ENCODE data around the gene FKBP3.
"Not testable (repeated sequence)": the region's sequence is repeated elsewhere in the genome, so short reads cannot be mapped to it uniquely, and the experiment has no call there.

FKBP3 gene

GRCh38 chr14:45134051-45134958 lies at the start of gene FKBP3:
FKBP3 (minus strand) TSS chr14:45134481; CDS start chr14:45134456, 25 bp downstream.
- peak; percentile 98 for DNase-seq (ENCODE audit: low spot score)

- no peak for DNase-seq (ENCODE audit: low spot score)
Observed at GRCh38 chr14:45181806-45182205, 47.5 kb upstream of the FKBP3 start.

- DNase-seq (ENCODE audit: low spot score) = no peak
Observed at GRCh38 chr14:45181329-45181728, 47.0 kb upstream of the FKBP3 start.

GRCh38 chr14:45177076-45177475 lies 42.8 kb upstream of the FKBP3 start:
- DNase-seq (ENCODE audit: low spot score) = no peak

DNA sequence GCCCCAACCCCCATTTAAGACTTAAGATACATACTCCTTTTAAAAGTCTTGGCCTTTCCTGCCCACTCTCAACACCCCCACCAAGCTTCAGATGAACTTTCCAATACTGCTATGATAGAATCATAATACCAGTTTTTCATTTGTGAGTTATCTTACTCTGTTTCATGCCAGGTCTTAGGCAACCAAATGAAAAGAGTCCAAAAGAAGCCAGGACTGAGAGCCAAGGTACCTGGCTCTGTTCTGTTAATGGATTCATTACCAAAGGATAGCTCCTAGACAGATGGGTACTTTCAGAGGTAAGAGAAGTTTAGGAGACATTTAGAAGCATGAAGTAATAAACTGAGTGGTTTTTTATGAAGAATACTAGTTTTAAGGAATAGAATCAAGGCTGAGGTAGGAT lies 35.6 kb upstream of the FKBP3 start:
- DNase-seq (ENCODE audit: low spot score) = no peak

- no peak for DNase-seq (ENCODE audit: low spot score)
Observed at GRCh38 chr14:45156067-45156466, 21.8 kb upstream of the FKBP3 start.

GRCh38 chr14:45150386-45150890 lies 16.2 kb upstream of the FKBP3 start:
- no peak for DNase-seq (ENCODE audit: low spot score)

DNA sequence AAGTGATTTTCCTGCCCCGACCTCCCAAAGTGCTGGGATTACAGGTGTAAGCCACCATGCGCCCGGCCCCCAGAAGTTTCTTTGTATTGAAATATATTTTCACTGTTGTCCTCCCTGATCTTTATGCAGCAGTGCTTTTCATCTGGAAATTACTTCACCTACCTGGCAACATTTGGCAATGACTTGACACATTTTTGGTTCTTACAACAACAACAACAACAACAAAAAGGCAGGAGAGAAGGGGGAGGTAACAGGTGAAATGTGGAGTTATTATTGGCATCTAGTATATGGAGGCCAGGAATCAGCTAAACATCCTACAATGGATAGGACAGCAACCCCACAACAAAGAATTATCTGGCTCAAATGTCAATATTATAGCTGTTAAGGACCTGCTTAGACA lies 15.3 kb upstream of the FKBP3 start:
- no peak for DNase-seq (ENCODE audit: low spot score)

GRCh38 chr14:45145214-45145613 lies 10.9 kb upstream of the FKBP3 start:
- DNase-seq (ENCODE audit: low spot score) = no peak

GRCh38 chr14:45144658-45145057 lies 10.4 kb upstream of the FKBP3 start:
- DNase-seq (ENCODE audit: low spot score) = no peak

GRCh38 chr14:45142083-45142482 lies 7.8 kb upstream of the FKBP3 start:
- not testable (repeated sequence) for DNase-seq (ENCODE audit: low spot score)

DNA sequence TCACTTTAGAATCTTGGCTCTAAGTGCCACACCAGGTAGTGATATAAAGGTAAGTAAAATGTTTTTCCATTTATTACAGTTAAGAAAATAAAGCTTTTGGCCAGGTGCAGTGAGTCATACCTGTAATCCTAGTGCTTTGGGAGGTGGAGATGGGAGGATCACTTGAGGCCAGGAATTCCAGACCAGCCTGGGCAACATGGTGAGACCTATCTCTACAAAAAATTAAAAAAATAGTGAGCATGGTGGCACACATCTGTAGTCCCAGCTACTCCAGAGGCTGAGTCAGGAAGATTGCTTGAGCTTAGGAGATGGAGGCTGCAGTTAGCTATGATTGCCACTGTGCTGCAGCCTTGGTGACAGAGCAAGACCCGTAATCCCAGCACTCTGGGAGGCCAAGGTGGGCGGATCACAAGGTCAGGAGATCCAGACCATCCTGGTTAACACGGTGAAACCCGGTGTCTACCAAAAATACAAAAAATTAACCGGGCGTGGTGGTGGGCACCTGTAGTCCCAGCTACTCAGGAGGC lies 6.4 kb upstream of the FKBP3 start:
- DNase-seq (ENCODE audit: low spot score) = no peak

DNA sequence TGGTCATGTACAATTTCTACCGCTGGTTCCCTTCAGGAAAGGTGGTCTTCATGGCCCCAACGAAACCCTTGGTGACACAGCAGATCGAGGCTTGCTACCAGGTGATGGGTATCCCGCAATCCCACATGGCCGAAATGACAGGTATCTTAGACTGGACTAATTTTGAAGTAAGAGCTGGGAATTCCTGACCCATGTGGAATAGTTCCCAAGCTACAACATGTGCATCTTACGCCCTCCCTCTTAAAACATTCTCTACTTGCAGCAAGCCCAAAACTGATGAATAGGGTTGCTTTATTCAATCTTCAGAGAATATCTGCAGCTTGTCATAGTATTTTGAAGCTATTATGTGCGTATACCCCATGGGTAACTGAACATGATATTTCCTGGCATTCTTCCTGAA lies 2.1 kb upstream of the FKBP3 start:
- no peak for DNase-seq (ENCODE audit: low spot score)

DNA sequence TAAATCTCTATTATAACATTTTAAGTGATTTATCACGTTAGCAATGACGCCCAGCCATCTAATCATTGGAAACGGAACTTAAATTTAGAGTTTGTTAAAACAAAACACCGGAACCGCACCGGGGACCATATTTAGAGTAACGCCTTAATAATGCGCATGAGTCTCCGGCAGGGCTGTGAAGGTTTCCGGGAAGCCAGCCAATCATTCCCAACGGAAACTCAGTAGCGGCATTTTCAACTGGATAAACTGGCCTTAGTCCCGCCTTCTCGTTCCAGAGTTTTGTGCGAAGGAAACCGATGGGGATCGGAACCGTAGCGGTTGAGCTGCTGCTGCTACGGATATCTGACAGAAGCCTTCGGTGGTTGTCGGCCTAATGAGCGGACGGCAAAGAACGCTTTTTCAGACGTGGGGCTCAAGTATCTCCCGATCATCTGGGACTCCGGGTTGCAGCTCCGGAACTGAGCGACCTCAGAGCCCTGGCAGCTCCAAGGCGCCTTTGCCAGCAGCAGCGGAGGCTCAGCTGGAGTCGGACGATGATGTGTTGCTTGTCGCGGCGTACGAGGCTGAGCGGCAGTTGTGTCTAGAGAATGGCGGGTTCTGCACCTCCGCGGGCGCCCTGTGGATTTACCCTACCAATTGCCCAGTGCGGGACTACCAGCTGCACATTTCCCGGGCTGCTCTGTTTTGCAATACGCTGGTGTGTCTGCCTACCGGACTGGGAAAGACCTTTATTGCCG lies 1.5 kb upstream of the FKBP3 start, which contains the start of gene FANCM:
FANCM (plus strand) TSS at position 272 of the 737 bp plus-strand sequence; CDS start at position 374, 102 bp downstream.
- peak; percentile 95 for DNase-seq (ENCODE audit: low spot score)

DNA sequence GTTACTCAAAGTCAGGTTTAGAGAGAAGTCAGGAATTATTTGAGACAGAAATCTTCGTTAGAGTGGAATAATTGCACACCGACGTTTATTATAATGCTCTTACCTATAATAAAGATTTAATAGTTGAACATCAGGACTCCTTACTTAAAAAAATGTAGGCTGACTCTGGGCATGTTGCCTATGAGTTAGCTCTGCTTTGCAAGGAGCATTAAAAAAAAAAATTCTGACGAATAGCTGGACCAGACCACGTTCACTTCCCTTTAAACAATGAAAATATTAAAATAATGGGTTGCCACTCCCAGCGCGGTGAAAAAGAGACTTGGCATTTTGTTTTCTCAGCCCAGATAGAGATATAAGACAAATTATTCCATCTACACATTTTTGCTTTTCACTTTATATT lies 875 bp upstream of the FKBP3 start:
- no peak for DNase-seq (ENCODE audit: low spot score)

- DNase-seq (ENCODE audit: low spot score) = no peak
Observed at GRCh38 chr14:45133683-45134050, 614 bp downstream of the FKBP3 start.

DNA sequence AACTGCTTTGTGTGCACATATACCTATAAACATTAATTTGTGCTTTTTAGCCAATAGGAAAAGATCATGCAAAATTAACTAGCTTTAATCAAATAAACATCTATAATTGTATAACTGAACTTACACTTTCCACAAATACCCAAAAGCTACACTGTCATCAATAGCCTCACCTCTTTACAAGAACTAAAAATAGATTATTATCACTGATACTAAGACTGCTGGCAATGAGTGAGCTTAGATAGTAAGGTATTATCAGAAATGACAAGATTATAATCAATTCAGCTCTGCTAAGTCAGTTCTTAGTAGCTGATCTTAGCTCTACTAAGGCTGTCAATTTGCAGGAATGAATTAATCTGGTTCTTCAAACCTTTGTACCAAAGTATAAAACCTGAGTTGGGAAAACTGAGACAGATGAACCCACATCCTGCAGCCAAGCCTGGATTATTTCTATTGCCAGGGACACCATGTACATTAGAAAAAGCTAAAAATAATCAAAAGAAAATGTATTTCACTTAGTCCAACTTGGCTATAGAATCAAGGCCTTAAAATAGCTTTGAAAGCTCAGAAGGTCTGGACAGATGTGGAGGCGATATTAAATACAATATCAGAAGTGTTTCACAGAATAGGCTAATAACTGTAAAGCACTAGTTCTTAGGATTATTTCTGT lies 5.2 kb downstream of the FKBP3 start:
- no peak for DNase-seq (ENCODE audit: low spot score)

DNA sequence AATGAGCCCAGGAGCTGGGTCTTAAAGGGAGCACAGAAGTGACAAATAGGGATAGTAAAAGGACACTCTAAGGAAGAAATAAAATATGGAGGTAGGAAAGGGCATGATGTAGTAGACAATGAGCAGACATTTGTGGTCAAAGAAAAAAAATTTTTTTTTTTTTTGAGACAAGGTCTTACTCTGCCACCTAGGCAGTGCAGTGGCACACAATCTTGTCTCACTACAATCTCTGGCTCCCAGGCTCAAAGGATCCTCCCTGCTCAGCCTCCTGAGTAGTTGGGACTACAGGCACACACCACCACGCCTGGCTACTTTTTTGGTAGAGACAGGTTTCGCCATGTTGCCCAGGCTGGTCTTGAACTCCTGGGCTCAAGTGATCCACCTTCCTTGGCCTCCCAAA lies 8.5 kb downstream of the FKBP3 start:
- no peak for DNase-seq (ENCODE audit: low spot score)

DNA sequence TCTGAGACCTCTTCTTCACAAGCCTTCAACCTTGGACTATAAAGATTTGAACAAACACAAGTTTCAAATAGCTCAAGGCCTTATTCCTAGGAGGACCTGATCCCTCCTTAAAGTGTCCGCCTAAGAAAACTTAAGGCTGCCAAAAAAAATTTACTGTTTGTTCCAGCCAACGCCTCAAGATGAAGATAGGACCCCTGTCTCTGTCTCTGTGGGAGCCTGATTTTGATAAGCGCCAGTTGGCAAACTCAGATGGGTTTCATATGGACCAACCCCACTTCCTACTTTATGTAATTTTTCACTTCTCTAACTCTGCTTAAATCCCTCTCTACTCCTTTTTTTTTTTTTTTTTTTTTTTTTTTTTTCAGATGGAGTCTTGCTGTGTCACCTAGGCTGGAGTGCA lies 11.0 kb downstream of the FKBP3 start:
- DNase-seq (ENCODE audit: low spot score) = no peak

DNA sequence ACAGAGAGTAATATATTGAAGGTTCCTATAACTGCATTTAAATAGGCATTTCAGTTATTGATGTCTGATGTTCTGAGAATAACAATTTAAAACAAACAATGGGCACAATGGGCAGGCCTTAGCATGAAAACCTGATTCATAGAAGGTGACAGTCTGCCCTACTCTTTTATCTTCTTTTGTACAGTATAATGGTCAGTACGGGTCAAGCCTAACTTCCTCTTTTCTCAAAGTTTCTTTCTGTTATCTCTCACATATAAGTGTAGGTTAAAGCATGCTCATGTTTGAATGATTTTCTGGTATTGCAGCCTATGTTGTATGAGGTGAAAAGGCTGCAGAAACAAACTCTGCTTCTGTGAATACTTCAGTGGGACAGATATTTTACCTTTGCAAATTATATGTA lies 14.2 kb downstream of the FKBP3 start:
- no peak for DNase-seq (ENCODE audit: low spot score)

GRCh38 chr14:45118594-45118993 lies 15.7 kb downstream of the FKBP3 start:
- DNase-seq (ENCODE audit: low spot score) = no peak

GRCh38 chr14:45114327-45114726 lies 20.0 kb downstream of the FKBP3 start:
- DNase-seq (ENCODE audit: low spot score) = no peak
